HTR-8/SVneo (cell line): ENCODE results near the gene ZNF225.
"Not testable (repeated sequence)": the region's sequence is repeated elsewhere in the genome, so short reads cannot be mapped to it uniquely, and the experiment has no call there.

ENCODE experiments used
- DNase-seq: peaks from one replicate; pipeline ENCODE4 v3.0.0; 2011; ENCODE audit warnings: low spot score, mixed read lengths; ENCODE audit not compliant: insufficient read length
- FAIRE-seq: peaks from 2 replicates; lab custom pipeline; 2011; peaks lifted over from hg19 to GRCh38; lab: Jason Lieb, UNC

The ZNF225 gene

GRCh38 chr19:44151491-44151890, 38.3 kb downstream of the ZNF225 start:
- FAIRE-seq (no peak), DNase-seq (no peak)

- no peak for DNase-seq
- FAIRE-seq = no peak
Observed at GRCh38 chr19:44156475-44156874, 43.3 kb downstream of the ZNF225 start.

GRCh38 chr19:44163789-44164188, 50.6 kb downstream of the ZNF225 start:
- no peak for DNase-seq
- FAIRE-seq = no peak

- DNase-seq (no peak), FAIRE-seq (no peak)
Observed at GRCh38 chr19:44164327-44164672, 51.1 kb downstream of the ZNF225 start.

DNA sequence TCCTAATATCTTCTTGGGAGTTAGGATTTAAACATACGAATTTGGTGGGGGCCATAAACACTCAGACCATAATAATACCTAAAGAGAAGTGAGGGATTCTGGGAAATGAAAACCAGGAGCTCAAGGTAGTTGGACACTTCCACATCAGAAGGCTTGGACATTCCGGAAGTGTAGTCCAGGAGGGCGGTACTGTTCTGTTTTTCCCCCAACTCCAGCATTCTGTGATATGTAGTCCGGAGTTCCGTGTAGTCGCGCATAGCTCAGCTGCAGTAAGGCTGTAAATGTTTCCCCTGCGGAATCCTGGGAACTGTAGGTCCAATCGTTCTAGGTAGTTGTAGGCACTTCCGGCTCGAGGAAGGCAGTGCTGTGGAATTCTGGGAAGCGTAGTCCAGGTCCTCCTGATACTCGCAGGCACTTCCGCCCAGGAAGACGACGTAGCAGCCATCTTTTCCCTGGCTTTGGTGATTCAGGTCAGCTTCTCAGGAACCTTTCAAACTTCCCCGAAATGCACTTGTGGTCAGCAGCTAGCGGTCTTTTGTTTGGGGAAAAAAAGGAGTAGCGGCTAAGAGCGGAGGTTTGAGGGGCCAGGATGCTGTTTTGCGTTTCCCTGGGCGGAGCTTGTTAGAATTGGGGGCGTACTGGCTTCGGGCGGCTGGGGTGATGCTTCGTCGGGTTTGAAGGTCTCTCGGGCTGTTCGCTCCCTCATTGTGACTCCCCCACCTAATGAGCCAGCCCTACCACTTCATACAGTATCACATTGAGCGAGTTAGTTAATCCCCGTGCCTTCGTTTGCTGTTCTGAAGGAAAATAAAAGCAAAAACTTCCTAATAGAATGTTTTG, 51.7 kb downstream of the ZNF225 start, which contains the start of gene ZNF226:
Gene ZNF226 (plus strand): TSS at position 428 of the 840 bp plus-strand sequence. CDS start 4,981 bp downstream, outside the sequence.
- FAIRE-seq = peak; percentile 83
- DNase-seq = peak; percentile 94

GRCh38 chr19:44170660-44171059, 57.5 kb downstream of the ZNF225 start:
- not testable (repeated sequence) for FAIRE-seq

GRCh38 chr19:44176590-44176989, 63.4 kb downstream of the ZNF225 start:
- DNase-seq = no peak
- no peak for FAIRE-seq

More at GRCh38 chr19:44170660-44171059, 57.5 kb downstream of the ZNF225 start:
- not testable (repeated sequence) for DNase-seq

- DNase-seq (no peak), FAIRE-seq (no peak)
Observed at GRCh38 chr19:44180968-44181367, 67.8 kb downstream of the ZNF225 start.

- no peak for FAIRE-seq
- DNase-seq = no peak
Observed at GRCh38 chr19:44182145-44182544, 68.9 kb downstream of the ZNF225 start.
